ENCODE measurements around the gene STK10. TPM values are rescaled to one million over a fixed set of nuclear protein-coding genes. Genes with fewer than 3 reads are reported as not detected.

The STK10 gene
- total RNA-seq, 2 donors from 2014 or later, result 25.6 to 39.2 TPM

- H3K27ac ChIP-seq, result no peak overlapping the region
- no peaks in the 10 kb centered on the region for H3K27me3 ChIP-seq (replicated peaks; ENCODE audit: insufficient read depth)
Measured at GRCh38 chr5:172078726-172079345, 109.2 kb downstream of the STK10 start.

GRCh38 chr5:172077664-172078425 lies 110.2 kb downstream of the STK10 start:
- ATAC-seq (ENCODE audit: insufficient number of reproducible peaks, low FRiP score, low read depth), result no peak
- no peak overlapping the region for H3K27ac ChIP-seq
- no peak overlapping the region for H3K4me3 ChIP-seq
- H3K9me3 ChIP-seq, result no peaks in the 10 kb centered on the region
- no peaks in the 10 kb centered on the region for H3K4me1 ChIP-seq (ENCODE audit: control insufficient read depth in 1 of 2, low read depth in 2 of 2)
- no peaks in the 10 kb centered on the region for H3K27me3 ChIP-seq (replicated peaks; ENCODE audit: insufficient read depth)
- no peak for DNase-seq (ENCODE audit: low spot score)
- no peak for TF ChIP-seq CTCF (IDR thresholded peaks at IDR 0.05)
- peaks cover 6% of the 10 kb centered on the region for H3K36me3 ChIP-seq

More at GRCh38 chr5:172078726-172079345, 109.2 kb downstream of the STK10 start:
- DNase-seq (ENCODE audit: low spot score) (no peak), ATAC-seq (ENCODE audit: insufficient number of reproducible peaks, low FRiP score, low read depth) (no peak)
- Histone ChIP-seq H3K36me3 (peaks cover 7% of the 10 kb centered on the region), H3K9me3 (no peaks in the 10 kb centered on the region), H3K4me1 (ENCODE audit: control insufficient read depth in 1 of 2, low read depth in 2 of 2) (no peaks in the 10 kb centered on the region), H3K4me3 (no peak overlapping the region)
- no peak for TF ChIP-seq CTCF (IDR thresholded peaks at IDR 0.05)

GRCh38 chr5:172076761-172077244 lies 111.2 kb downstream of the STK10 start:
- H3K27ac ChIP-seq, result no peak overlapping the region
- ATAC-seq (ENCODE audit: insufficient number of reproducible peaks, low FRiP score, low read depth), result no peak
- no peaks in the 10 kb centered on the region for H3K4me1 ChIP-seq (ENCODE audit: control insufficient read depth in 1 of 2, low read depth in 2 of 2)

GRCh38 chr5:172075656-172076055 lies 112.4 kb downstream of the STK10 start:
- no peak for DNase-seq (ENCODE audit: low spot score)
- H3K27me3 ChIP-seq (replicated peaks; ENCODE audit: insufficient read depth), result no peaks in the 10 kb centered on the region
- H3K4me1 ChIP-seq (ENCODE audit: control insufficient read depth in 1 of 2, low read depth in 2 of 2), result no peaks in the 10 kb centered on the region
- H3K36me3 ChIP-seq, result peaks cover 3% of the 10 kb centered on the region
- H3K27ac ChIP-seq, result no peak overlapping the region
- H3K9me3 ChIP-seq, result no peaks in the 10 kb centered on the region
- no peak for ATAC-seq (ENCODE audit: insufficient number of reproducible peaks, low FRiP score, low read depth)
- TF ChIP-seq CTCF (IDR thresholded peaks at IDR 0.05), result no peak
- H3K4me3 ChIP-seq, result no peak overlapping the region

More at GRCh38 chr5:172076761-172077244, 111.2 kb downstream of the STK10 start:
- Histone ChIP-seq H3K27me3 (replicated peaks; ENCODE audit: insufficient read depth) (no peaks in the 10 kb centered on the region), H3K4me3 (no peak overlapping the region), H3K36me3 (peaks cover 3% of the 10 kb centered on the region), H3K9me3 (no peaks in the 10 kb centered on the region)
- no peak for DNase-seq (ENCODE audit: low spot score)
- no peak for TF ChIP-seq CTCF (IDR thresholded peaks at IDR 0.05)

- no peak overlapping the region for H3K4me3 ChIP-seq
- ATAC-seq (ENCODE audit: insufficient number of reproducible peaks, low FRiP score, low read depth), result no peak
- no peak overlapping the region for H3K27ac ChIP-seq
- no peaks in the 10 kb centered on the region for H3K27me3 ChIP-seq (replicated peaks; ENCODE audit: insufficient read depth)
- H3K4me1 ChIP-seq (ENCODE audit: control insufficient read depth in 1 of 2, low read depth in 2 of 2), result no peaks in the 10 kb centered on the region
- no peak for DNase-seq (ENCODE audit: low spot score)
- H3K9me3 ChIP-seq, result no peaks in the 10 kb centered on the region
- H3K36me3 ChIP-seq, result peaks cover 3% of the 10 kb centered on the region
- no peak for TF ChIP-seq CTCF (IDR thresholded peaks at IDR 0.05)
Measured at GRCh38 chr5:172074896-172075295, 113.1 kb downstream of the STK10 start.

All from thoracic aorta (tissue), 2 donors.